ENCODE data around the gene ERGIC2.

ERGIC2 gene

DNA sequence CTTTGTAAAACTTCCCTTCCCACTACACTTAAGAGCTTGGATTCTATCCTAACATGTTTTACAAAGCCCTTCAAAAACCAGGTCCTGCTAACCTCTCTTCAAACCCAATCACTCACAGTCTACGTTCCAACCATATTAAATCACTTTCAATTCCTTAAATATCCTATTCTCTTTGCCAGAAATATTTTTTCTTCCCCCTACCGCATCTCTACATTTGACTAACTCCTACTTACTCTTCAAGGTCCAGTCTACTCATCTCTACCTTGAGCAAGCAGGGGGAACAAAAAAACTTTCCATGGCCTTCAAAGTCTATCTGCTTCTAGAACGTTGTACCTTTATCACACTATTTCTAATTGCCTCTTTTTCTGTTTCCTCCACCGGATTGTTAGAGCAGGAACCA is 6.1 kb downstream of the ERGIC2 start:
- DNase-seq (ENCODE audit: low spot score), result no peak

DNA sequence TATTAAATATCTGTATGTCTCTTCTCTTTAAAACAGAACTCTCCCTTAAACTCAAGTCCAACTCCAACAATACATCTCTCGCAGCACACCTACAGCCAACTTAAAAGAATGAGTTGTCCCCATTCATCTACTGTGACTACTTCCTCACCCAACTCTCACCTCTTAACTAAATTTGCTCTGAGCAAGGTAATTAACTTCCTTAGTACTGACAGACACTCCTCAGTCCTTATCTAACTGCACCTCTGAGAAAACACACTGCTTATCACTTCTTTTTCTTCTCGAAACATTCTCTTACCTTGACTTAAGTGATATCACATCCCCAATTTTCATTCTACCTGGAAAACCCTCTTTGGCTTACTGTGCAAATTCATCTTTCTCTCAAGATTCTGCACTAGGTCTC is 7.0 kb downstream of the ERGIC2 start:
- no peak for DNase-seq (ENCODE audit: low spot score)

DNA sequence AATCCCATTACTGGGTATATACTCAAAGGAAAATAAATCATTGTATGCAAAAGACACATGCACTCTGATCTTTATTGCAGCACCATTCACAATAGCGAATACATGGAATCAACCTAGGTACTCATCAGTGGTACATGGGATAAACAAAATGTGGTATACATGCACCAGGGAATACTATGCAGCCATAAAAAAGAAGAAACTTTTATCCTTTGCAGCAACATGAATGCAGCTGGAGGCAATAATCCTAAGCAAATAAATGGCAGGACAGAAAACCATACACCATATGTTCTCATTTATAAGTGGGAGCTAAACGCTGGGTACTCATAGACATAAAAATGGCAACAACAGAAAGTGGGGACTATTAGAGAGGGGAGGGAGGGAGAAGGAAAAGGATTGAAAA is 15.9 kb downstream of the ERGIC2 start:
- DNase-seq (ENCODE audit: low spot score), result no peak

DNA sequence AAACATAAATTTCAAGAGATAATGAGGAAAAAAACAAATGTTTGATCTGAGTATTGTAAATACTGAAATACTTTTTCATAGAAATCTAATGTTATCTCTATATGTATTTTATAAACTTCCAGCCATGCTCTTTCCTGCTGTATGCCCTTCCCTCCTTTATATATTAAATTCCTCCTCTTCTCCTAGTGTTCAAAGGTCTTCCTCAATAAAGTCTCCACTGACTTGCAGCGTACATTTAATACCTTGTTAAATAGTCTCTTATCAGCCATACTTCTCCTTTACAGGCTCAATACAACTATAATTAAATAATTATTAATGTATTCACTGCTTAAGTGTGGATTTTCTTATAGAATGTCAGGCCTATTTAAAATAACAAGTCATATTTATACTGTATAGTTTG is 26.0 kb downstream of the ERGIC2 start:
- no peak for DNase-seq (ENCODE audit: low spot score)

DNA sequence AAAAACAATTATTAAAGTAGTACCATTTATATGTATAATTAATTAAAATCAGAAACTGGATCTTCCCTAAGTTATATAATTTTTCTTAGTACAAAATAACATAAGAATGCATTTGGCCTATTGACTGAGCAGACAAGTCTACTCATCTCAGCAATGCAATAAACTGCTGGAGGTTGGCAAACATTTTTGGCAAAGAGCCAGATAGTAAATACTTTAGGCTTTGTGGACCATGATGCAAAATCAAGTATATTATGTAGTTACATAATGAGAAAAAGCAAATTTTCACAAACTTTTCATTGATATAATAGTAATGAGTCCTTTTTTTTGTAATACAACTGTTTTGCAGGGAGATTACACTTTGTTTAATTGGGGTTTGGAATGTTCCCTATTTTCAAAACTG is 30.9 kb downstream of the ERGIC2 start:
- DNase-seq (ENCODE audit: low spot score), result no peak

DNA sequence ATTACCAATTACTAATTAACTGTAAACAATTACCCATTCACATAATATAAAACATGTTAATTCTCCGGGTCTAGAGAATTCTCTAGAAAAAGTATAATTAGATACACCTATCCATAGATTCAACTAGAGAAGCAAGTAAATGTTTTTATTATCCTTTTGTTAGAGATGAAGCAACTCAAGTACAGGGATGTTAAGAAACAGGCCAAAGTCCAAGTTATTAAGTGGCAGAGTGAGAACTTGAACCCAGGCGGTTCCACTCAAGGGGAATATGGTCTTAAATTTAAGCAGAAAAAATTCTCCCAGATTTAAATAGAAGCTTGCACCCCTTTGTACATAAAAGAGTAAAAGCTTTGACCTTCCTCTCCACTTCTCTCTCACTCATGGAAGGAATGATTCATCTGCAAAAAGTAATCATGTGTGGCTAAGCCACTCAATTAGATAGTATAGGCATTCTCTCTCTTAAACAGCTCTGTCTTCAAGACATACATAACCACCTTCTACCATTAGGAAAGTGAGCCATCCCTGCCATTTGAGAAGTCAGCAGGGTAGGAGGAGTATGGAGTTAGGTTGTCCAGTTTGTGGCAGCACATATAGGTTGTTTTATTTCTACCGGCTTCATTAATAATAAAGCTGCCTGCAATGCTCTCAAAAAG is 34.1 kb downstream of the ERGIC2 start:
- no peak for DNase-seq (ENCODE audit: low spot score)

DNA sequence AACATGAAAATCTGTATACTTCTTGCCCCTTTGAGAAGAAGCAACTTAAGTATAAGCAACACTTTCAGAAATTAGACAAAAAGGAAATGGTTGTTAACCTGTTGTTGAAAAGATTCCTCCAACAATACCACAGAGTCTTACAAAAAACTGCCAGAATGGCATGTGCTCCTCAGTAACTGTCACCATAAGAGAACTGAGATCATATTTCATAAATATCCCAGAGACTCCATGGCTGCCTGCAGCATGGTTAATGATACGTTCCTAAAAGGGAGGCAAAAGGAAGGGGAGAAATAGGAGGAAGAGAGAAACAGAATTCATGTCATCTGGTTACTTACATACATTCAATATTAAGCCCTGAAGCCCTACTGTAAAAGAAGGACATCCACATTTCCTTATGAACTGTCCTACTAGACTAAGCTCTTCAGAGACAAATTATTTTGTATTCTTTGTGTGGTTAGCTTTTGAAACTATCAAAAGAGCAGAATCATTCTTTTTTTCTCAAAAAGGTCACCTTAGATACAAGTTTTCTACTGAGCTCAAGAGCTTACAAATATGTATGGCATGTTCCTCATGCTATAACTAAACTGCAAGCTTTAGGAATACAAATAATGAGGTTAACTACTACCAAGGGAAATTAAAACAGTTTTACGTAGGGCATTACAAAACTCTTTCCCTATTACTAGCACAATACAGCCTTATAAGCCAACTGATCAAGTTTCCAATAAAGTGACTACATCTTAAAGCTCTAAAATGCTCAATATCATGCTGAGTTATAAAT is 37.8 kb downstream of the ERGIC2 start:
- DNase-seq (ENCODE audit: low spot score), result no peak

DNA sequence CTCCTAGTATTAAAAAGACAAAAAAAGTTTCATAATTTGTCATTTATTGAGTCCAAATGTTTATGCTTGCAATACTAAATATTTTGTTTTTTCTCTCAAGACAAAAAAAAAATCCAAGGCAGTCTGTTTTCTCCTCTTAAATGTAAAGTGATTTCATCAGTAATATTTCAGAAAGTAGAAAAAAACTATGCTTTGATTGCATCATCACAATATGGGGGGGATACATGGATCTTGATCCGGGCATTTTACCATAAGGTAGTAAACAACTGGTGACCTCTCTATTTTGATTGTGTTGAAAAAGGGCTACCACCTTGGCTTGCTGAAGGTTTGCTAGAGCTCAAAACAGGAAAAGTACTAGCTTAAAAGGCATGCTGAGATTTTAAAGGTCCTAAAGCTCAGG is 43.6 kb downstream of the ERGIC2 start:
- no peak for DNase-seq (ENCODE audit: low spot score)

DNA sequence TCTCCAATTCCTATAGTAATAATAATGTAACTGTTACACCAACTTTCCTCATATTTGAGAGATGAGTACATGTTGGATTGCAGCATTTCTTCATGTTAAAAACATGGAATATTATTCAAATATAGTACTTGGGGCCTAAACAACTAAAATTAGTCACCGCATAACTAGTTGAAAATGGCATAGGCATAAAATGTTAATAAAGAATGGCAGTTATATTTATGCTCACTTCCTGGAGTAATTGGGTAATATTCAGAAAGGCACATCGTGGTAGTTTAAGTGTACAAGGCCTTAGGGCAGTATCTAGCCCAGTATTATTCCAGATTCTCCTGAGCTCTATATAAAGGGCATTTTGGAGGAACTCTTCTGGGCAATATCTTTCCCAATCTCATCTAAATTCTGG is 46.0 kb downstream of the ERGIC2 start:
- DNase-seq (ENCODE audit: low spot score), result no peak

DNA sequence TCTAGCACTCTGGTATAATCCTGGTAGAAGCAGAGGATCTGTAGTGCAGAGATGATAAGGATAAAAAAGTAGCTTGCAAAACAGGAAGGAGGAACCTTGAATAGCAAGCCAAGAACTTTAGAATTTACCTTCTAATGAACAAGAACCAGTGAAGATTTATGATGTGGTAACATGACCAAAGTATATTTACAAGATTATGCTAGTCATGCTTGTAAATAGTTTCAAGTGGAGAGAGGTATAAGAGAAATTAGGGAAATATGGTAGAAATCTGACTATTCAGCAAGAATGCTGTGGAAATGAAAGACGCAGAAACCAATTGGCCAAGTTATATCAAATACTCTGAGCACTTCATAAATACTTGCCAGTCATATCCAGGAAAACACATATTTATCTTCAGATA is 47.8 kb downstream of the ERGIC2 start:
- DNase-seq (ENCODE audit: low spot score), result no peak

DNA sequence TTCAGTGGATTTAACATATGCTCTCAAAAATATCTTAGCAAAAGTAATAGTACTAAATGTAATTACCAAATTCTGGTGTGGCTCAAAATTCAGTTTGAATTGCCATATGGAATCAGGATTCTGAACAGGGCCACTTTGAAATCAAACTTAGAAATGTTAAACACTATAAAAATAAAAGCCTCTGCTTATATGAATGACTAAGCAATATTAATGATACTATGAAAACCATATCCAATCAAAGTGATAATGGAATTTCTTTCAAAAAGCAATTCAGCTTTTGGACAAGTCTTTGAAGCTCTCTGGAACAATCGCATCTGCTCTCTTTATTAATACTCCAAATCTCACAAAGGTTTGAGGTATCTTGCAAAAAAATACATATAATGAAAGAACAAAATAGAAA is 51.6 kb downstream of the ERGIC2 start:
- DNase-seq (ENCODE audit: low spot score), result no peak

DNA sequence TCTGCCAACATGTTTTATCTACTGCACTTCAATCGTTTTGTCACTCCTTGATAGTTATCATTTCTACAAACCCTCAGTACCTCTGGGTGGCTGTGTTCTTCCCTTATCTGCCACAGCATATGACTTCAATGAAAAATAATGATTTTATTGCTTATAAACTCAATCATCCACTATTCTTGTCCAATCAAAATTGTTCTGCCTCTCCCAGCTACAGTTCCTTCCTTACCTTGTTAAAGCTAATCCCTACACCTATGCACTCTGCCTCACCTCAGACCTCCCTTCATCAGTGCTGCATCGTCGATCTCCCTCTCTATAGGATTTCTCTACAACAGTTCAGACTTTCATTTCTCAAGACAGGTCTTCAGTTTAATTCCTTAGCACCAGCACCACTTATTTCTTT is 58.8 kb downstream of the ERGIC2 start:
- DNase-seq (ENCODE audit: low spot score), result no peak

DNA sequence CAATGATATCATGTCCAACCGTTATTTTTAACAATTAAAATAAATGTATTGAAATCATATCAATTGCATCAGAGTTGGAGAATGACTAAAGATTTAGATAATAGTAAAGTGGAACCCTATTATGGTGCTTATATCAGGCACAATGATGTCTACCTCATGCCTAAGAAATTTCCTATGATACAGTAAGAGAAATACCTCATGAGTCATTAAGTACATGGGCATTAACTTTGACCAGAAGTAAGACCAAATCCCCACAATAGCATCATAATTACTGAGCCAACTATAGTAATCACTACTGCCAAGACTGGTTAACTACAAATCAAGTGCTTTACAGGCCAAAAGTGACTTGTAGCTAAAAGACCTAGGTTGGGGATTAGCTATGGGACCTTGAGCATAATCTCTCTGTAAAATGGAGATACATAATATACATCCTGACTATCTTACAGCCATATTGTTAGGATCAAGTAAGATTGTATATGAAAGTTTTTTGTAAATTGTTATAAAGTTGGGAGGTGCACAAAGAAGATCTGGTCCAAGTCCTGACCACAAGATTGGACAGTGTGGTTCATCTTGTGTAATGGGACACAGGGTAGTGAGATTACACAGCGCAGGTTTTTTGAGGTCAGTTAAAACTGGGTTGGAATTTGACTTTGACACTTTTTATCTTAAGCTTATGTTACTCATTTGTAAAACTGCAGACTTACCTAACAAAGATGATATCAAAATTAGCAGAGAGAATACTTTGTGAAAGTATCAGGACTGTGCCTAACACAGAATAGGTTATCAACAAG is 60.5 kb downstream of the ERGIC2 start:
- no peak for DNase-seq (ENCODE audit: low spot score)

DNA sequence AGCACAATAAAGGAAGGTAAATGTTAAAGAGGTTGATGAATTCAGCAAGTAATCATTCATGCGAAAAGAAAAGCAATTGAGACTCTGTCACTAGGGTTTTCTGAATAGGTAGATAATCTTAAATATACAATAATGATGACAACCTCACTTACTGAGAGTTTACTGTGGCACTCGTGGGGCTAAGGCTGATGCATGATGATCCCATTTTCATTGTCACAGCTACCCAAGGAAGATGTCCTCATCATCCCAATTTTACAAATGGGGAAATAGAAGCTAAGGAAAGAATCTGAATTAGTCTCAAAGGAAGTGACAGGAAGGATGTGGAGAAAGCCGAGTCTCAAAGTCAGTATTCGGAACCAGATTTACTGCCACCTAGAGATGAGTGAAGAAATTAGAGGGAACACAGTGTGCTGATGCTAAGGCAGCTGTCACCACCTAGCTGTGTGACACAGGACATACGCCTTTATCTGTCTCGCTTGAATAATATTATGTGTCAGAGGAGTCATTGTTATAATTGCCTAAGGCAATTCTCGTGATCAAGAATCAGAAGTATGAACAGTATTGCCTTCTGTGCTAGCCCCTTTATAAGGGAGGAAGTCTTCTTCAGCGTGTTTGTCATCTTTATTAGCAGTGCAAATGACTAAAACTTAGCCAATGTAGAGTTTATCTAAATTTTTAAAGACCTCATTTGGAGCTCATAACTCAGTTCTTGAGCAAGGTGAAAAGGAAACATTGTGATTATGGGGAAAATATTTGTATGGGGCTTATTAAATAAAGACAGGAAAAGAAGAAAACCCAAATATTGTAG is 63.2 kb downstream of the ERGIC2 start:
- no peak for DNase-seq (ENCODE audit: low spot score)

DNA sequence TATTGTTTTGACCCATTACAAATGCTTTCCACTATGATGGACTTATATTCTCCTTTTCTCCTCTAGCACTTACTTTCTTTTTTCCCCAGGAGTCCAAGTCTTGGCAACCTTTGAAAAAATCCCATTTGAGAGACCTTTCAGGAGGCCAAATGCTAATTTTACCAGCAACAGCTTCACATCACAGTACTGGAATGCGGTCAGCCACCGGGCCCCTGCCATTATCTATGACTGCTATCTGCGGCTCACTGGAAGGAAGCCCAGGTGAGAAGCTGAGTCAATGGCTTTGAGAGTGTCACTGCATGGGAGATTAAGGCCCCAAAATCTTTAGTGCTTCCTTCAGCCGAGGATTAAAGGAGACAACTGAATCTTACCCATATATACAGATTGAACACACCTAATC is 64.2 kb downstream of the ERGIC2 start:
- no peak for DNase-seq (ENCODE audit: low spot score)

DNA sequence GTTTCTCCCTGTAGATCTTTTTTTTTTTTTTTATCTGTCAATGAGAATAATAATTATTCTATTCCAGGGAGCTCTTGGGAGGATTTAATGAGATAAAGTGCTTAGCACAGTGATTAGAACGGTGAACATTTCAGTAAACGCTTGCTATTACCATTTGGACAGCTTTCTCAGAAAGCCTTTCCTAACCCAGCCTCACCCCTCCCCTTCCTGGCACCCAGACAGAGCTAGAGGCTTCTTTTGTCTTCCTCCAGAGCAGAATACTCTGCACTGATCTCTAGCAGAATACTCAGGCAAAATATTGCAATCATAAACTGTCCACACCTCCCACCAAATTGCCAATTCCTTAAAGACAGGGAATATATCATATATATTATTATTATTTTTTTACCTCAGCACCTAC is 66.6 kb downstream of the ERGIC2 start:
- no peak for DNase-seq (ENCODE audit: low spot score)

DNA sequence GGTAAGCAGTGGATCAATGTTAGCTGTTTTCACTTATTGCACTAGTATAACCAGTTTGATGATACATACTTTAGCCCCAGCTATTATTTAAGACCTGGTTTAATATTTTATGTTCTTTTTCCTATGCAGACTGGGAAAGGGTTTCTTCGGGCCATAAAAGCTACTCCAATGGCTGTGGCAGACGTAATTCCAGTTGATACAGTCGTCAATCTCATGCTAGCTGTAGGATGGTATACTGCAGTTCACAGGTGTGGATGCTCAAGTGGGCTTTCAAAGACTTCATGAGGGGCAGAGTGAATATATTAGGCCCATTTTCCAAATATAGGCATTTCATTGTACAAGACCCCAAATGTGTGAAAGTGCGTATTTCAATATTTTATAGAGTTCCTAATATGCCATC is 70.1 kb downstream of the ERGIC2 start:
- no peak for DNase-seq (ENCODE audit: low spot score)

DNA sequence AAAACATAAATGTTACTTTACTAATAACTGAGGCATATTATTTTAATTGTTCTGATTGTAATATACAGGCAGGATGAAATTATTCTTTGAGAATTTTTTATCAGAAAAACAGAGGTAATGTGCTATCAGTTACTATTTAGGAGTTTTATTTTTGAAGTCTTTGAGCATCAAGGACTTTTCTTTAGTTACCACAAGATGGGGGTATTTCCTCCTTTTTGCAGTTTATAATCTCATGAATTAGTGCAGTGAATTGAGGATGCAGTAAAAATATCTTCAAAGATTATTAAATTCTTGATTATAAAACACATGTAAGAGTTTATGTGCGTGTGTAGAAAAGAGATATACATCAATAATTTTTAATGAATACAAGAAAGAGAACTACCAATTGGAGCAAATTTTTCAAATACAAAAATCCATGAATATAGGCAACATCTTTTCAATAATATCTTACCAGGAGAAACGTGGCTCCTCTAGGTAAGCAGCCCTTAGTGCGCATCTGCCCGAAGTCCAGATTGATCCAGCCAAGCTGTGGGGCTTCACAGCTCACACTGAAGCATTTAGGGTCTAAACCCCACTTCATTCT is 71.6 kb downstream of the ERGIC2 start:
- no peak for DNase-seq (ENCODE audit: low spot score)

DNA sequence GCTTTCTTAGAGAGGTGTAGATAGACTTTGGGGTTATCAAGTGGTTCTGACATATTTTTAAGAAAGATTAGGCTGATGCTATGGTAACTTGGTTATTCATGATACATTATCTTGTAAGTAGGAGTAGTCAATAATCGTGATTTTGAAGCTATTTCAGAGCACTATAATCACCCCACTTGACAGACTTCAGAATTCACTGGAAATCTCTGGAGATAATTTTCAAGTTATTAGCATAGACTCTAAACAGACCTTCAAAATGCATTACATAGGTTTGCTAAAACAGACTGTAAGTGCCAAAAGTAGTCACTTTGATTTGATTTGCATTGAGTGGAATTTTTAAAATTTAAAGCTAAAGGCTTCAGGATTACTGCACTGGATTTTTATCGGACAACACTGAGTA is 74.3 kb downstream of the ERGIC2 start:
- DNase-seq (ENCODE audit: low spot score), result no peak

DNA sequence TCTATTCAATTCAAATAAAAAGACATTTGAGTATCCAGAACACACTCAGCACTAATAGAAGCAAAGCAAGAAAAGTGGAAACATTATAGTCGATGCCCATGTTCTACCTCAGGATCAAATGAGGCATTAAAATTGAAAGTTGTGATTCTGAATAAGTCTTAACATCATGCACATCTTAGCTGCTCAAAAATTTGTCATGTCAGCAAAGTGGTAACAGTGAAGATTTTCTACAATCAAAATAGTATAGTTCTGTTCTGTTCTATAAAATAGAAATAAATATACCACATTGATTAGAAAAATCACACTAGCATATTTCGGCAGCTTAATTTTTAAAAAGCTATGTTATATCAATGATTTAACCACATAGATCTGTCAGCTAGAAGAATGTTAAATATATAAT is 74.7 kb downstream of the ERGIC2 start:
- DNase-seq (ENCODE audit: low spot score), result no peak

DNA sequence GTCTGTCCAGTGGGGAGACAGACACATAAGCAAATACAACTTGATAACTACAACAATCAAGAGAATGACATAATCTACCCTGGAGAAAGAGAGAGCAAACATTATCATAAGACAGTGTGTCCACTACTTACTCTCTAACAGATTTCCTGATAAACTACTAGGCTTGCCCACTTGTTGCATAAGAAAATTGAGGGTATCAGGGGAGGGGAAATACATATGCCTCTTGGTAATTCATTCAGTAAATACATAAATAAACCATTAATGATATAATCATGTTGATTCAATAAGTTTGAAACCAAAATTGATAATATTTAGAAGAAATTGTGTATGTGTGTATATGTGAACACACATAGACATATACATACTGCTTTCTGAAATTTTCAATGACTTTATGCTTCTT is 76.6 kb downstream of the ERGIC2 start:
- DNase-seq (ENCODE audit: low spot score), result no peak

DNA sequence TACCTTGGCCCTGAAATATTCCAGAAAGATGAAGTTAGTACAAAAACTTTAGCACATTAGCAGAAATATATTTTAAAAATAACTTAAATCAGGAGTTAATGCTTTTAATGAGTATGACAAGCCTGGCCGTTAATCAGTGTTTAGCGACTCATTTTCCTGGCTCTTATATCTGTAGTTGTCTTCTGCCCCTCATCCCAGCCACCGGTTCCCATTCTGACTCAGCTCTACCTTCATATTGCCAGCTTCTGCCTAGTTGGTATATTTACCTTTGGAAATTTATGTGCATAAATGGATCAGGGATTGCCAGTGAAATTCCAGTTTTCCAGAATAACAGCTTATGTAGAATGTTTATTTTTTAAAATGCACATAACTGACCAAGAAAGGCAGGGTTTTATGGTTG is 79.9 kb downstream of the ERGIC2 start:
- no peak for DNase-seq (ENCODE audit: low spot score)

All from left forelimb (tissue), 1 donor.